Stimulated activated naive CD8-positive, alpha-beta T cell treated with anti-CD3 and anti-CD28 coated beads, Interleukin-15, Interleukin-2, amounts not matched to agents 100 U/mL and 50 U/mL, for 24 hours (primary cell): ENCODE data around the gene DDX25.

Source experiments
- ATAC-seq: fragments of 150-1000 bp; cut with Tn5 transposase; one replicate; pipeline ENCODE4 v1.10.0; 2021
- DNase-seq: peaks from one replicate; pipeline ENCODE4 v3.0.0; 2021

DDX25 gene

GRCh38 chr11:125950696-125951651 is 46.7 kb downstream of the DDX25 start:
- DNase-seq (no peak), ATAC-seq (no peak)

GRCh38 chr11:125951731-125952130 is 47.4 kb downstream of the DDX25 start:
- DNase-seq (no peak), ATAC-seq (no peak)

- ATAC-seq (no peak), DNase-seq (no peak)
These were observed 48.3 kb downstream of the DDX25 start for GRCh38 chr11:125952559-125952958.

DNA sequence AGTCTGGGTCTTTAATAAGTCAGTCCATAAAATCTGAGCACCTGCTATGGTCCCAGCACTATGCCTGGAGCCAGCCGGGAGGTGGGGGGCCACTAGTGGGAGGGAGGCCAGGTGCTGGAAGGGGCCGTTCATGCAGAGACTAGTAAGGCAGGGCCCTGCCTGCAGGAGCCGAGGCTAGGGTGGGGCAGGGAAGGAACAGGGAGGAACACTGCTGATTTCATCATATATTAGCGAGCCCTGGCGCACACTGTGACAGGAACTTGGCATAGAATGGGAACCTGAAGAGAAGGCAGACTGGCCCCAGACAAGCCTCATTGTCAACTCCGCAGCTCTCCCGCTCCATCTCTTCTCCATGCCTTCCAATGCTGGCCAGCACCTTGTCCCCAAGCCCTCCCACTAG is 48.7 kb downstream of the DDX25 start:
- DNase-seq, result no peak
- ATAC-seq, result no peak

DNA sequence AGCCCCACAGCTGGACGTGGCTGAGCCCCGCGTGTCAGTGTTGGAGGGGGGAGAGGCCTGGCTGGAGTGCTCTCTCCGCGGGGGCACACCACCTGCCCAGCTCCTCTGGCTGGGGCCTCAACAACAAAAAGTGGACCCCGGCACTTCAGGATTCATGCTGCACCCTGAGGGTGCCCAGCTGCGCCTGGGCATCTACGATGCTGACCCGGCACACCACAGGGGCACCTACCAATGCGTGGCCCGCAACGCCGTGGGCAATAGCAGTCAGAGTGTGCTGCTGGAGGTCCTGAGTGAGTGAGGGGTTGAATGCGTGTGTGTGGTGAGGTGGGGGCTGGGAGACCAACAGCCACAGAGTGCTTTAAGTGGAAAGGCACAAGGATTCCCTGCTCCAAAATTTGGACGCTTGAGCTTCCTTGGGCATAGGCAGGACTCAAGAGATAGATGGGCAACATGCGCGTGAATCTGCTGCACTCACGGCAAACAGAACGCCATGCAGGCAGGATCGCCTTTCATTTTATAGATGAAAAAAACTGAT is 49.2 kb downstream of the DDX25 start:
- no peak for DNase-seq
- no peak for ATAC-seq

DNA sequence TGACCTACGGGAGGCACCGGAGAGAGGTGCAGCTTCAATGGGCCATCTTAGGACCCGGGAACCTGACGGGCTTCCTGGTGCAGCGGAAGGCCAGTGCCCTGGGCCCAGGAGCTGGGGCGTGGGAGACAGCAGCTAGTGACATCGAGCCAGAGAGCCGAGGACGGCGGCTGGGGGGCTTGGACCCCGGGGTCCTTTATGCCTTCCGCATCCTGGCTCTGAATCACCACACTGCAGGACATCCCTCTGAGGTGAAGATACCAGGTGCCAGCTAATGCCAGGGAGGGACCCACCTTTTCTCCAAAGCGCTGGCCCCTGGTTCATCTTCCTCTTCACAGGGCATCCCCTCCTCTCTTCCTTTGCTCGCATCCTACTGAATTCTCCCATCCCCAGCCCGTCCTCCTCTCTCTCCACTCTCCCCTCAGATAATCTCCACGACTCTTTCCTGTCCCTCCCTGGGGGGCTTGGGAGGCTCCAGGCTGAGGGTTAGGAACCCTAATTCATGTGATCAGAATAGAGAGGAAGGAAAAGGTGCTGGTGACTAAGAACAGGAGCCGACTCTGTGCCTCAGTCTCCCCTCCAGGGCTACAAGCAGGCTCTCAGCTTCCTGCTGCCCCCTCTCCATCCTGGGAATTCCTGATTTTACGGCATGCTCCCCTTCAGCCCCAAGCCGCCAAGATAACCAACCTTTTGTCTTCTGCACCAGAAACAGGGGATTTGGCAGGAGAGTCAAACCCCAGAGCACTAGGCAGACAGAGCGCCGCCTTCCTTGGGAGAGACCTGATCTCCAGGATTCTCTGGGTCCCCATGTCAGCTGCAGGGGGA is 50.0 kb downstream of the DDX25 start:
- ATAC-seq (no peak), DNase-seq (no peak)

DNA sequence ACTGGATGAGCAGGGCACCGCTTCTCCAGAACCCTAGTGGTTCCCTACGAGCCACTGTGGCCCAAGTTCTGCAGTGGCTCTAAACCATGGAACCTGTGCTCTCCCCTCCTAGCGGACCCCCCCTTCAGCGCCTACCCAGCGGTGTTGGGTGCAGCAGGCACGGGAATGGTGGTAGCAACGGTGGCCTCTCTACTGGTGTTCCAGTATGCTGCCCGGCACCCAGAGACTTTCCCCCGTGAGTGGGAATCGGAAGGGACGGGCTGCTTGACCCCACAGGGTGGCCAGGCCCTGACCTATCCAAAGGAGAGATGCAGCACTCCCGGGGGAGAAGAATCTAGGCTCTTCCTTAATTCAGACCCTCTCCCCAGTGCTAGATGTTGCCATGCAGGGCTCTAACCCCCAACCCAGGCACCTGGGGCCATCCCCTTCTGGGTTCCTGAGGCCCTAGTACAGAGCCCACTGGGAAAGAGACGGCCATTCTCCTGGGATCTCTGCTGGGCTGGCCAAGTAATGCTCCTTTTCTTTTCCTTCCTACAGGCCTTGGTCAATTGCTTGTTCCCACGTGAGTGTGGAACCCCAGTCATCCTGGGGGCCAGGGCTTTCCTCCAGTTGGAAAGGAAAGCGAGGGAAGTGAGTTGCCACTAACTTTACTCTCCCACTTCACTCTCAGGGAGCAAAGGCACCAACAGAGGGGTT is 50.8 kb downstream of the DDX25 start:
- DNase-seq, result no peak
- no peak for ATAC-seq

GRCh38 chr11:125955856-125956255 is 51.5 kb downstream of the DDX25 start:
- no peak for DNase-seq
- ATAC-seq, result no peak

GRCh38 chr11:125956391-125957134 is 52.3 kb downstream of the DDX25 start:
- no peak for DNase-seq
- no peak for ATAC-seq

DNA sequence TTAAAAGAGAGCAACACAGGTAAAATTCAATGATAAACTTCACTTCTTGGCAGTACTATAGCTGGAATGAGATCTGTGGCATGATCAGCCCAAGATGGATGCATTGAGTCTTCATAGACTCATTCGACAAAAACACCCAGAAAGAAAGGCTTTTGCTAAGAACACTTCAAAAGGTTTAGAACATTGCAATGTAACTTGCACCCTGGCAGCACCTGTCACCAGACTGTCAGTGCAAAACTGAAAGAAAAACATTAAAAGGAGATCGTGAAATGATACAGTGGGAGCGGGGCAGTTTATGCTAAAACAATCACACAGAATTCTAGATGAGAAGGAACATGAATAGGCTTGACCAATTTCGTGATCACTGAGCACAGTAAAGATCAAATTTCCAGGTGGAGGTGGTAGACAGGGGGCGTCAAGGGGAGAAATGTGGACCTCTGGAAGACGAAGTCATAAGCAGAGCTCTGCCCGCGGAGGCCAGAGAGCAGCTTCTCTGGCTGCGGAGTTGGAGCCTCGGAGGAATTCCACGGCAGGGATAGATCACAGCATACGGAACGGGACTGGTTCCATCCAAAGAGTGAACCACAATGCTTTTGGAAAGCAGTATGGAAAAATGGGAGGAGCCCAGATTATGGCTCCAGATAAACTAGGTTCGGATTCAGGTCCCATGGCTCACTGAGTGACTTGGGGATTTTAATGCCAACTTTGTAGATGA is 53.5 kb downstream of the DDX25 start:
- DNase-seq, result no peak
- no peak for ATAC-seq

DNA sequence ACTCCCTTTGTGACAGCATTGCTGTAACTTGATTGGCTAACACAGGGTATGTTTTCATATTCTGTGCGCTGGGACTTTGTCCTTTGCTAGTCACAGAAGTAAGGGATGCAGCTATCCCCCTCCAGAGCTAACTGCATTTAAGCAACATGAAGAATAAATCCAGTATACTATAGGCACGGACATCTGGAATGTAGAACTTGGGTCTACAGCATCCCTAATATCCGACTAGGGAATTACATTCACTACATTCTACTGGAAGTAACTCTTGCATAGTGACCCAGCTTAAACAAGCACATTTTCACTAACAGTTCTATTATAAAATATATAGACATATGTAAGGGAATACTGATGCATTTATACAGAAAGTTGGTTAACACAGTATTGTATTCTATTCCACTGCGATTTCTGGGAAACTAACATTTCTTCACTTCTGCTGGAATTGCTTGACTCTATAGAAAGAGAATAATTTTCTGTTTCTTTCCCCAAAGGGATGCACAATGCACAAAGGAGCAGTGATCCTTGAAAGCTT is 54.6 kb downstream of the DDX25 start:
- ATAC-seq, result no peak

GRCh38 chr11:125959511-125959910 is 55.2 kb downstream of the DDX25 start:
- ATAC-seq (no peak), DNase-seq (no peak)

More for the DNA sequence above, 54.6 kb downstream of the DDX25 start:
- DNase-seq, result no peak

DNA sequence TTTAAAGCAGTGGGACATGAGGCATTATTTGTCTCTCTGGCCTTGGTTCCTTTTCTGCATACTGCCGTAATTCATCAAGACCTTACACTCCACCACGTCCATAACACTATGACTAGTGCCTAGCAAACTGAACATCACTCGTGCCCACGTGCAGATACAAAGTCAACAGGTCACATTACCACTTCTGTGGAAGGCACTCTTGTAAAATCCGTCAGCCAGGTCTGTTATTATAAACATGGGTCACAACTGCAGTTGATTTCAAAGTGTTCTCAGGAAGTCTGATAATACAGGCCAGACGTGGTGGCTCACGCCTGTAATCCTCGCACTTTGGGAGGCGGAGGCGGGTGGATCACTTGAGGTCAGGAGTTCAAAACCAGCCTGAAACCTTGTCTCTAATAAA is 55.6 kb downstream of the DDX25 start:
- ATAC-seq, result no peak
- no peak for DNase-seq

DNA sequence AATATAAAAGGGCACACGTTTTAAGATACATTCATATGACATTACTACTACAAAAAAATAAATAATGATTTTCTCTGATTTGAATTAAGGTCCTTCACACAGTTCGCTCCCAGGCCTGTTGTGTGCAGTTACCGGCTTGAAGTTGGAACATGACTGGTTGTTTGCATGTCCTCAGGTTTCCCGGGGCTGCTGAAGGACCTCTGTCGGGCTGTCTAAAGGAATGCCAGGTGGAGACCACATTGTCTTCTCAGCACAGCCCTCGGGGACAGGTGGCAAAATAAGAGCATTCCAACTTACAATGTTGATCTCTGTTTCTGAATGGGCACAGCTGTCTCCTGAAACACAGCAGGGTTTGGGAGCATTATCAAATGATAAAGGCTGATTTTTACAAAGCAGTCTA is 56.5 kb downstream of the DDX25 start:
- ATAC-seq (no peak), DNase-seq (no peak)

- DNase-seq, result no peak
- ATAC-seq, result no peak
These were observed 63.2 kb downstream of the DDX25 start for GRCh38 chr11:125967515-125967914.

DNA sequence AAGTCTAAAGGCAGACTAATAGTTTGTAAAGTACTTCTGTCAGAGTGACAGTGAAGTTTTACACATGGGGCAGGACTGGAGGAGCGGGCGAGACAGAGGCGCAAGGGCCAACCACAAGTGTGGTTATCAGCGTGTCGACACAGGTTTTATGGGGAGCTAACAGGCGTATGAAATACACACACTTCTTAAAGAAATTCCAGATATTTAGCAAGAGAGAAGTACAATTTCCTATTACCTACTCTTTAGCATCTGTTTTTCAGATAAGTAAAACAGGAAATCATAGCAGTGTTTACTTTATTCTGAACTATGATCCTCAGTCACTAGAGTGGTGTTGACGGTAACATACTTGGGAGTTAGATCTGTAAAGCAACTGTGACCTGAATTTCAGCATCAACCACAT is 64.0 kb downstream of the DDX25 start:
- no peak for ATAC-seq
- no peak for DNase-seq

DNA sequence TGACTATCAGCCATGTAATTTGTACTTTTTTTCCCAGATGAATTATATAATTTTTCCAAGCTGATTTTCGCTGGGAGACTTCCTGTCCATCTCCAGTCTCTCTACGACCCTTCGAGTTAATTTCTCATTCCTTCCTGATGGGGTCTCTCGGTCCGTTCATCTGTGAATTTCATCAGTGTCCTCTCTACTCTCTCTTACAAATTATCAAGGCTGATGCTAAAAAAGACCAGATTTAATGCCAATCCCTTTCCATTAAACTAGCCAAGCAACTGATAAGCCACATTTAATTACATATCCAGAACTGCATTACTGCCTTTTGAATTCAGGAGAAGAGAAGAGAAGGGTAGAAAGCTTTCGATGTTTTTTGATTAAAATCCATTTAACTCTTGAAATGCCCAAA is 67.3 kb downstream of the DDX25 start:
- DNase-seq (no peak), ATAC-seq (no peak)

GRCh38 chr11:125974284-125974683 is 70.0 kb downstream of the DDX25 start:
- ATAC-seq, result no peak
- no peak for DNase-seq

DNA sequence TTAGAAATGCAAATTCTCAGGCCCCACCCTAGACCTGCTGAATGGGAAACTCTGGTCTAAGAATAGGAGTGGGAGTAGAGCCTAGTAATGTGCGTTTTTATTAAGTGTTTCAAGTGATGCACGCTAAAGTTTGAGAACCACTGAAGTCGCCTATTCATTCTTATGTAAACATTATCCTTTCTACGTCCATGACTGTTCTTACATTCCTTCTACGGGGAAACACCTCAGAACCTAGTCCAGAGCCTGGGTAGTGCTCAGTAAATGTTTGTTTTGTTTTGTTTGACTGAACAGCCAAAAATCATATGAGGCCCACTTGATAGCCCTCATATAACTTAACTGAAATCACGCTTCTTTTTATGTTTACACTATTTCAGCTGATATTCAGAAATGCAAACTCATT is 71.3 kb downstream of the DDX25 start:
- no peak for ATAC-seq
- no peak for DNase-seq

GRCh38 chr11:125976156-125976555 is 71.8 kb downstream of the DDX25 start:
- DNase-seq (no peak), ATAC-seq (no peak)

DNA sequence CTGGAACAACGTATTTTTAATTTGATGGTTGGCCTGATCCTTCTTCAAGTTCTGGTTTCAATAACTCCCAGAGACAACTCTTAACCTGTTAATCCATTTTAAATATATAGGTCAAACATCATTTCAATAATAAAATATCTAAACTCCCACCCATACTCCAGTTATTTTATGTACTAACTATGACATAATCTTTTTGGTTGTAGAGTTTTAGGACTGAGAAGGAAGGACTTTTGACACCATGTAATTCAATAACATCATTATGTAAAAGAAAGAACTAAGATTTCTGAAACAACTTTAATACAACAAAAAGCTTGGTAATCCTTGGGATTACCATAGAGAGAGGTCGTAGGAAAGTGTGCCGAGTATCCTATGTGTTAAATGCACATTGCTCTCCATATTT is 73.0 kb downstream of the DDX25 start:
- DNase-seq (no peak), ATAC-seq (no peak)
